ENCODE results near the gene HARS1. TPM values are rescaled to one million over a fixed set of nuclear protein-coding genes. Genes with fewer than 3 reads are reported as not detected.
"Not testable (repeated sequence)": the region's sequence is repeated elsewhere in the genome, so short reads cannot be mapped to it uniquely, and the experiment has no call there.

HARS1 gene
- total RNA-seq, 1 donor from 2014 or later, result 43.0 TPM

DNA sequence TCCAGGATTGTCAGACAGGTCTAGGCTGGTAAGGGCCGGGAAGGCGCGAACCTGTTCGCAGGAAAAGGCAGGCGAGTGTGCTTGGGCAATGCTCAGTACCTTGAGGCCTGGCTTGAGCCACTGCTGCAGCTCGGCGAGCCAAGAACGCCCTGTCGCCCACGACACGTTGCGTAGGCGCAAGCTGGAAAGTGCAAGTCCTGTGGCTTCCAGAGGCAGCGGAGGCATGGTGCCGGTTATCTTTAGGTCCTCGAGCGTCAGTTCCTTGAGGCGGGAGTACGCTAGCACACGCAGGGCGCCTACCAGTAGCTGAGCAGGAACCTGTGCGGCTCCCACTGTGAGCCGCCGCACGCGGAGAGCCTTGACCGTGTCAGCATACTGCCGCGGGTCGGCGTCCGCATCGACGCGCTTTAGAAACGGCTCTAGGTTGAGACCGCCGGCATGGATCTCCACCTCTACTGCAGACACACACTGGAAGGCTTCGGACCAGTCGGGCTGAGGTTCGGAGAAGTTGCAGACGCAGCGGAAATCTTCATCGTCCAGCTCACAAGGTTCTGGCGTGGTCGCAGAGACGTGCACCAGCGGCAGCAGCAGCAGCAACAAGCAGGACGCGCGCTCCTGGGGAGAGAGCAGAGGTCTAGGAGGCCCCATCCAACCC is 58.7 kb downstream of the HARS1 start:
- peak; percentile 53 for ATAC-seq

GRCh38 chr5:140631831-140632365 is 59.3 kb downstream of the HARS1 start:
- ATAC-seq, result peak; percentile 74

- no peak for ATAC-seq
These were observed 60.1 kb downstream of the HARS1 start for GRCh38 chr5:140631036-140631417.

DNA sequence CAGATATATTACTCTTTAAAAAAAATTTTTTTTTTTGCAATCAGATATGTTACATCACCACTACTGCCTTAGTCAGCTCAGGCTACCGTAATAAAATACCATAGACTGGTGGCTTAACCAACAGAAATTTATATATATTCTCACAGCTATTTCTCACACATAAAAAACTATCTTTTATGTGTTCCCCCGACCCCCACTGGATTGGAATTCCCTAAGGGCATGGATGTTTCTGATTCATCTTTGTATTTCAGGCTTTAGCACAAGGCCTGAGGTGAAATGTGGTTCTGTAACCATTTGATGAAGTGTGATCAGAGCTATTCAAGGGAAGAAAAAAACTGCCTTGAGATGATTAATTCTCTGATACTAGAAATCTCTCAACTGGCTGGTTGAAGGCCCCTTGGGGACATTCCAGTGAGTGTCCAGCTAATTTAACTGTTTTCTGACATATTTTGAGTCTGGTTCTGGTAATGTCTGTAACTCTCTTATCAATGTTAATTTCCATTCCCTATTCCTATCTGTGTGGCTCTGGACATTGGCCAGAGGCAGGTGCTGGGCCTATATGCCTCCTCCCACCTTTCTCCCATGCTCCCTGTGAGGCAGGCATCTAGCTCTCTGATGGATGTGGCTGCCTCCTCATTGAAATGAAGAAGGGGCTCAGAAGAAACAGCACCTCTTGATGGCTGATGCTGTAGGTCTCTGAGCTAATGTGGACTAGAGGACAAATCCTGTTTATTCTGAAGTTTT is 60.7 kb downstream of the HARS1 start:
- no peak for ATAC-seq

DNA sequence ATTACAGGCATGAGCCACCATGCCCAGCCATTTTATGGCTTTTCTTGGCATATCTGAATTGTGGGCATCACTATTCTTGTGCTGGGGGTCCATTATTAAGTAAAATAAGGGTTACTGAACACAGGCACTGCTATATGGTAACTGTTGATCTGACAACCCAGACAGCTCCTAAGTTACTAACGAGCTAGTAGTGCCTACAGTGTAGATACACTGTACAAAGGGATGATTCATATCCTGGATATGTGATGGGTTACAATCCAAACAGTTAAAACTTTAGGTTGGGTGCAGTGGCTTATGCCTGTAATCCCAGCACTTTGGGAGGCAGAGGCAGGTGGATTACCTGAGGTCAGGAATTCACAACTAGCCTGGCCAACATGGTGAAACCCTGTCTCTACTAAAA is 62.5 kb downstream of the HARS1 start:
- peak; percentile 41 for ATAC-seq

- no peak for ATAC-seq
These were observed 63.2 kb downstream of the HARS1 start for GRCh38 chr5:140627972-140628371.

- ATAC-seq, result not testable (repeated sequence)
These were observed 66.3 kb downstream of the HARS1 start for GRCh38 chr5:140624886-140625285.

Other genes starting within 250 kb of the HARS1 start
- 20.7 TPM for gene EIF4EBP3, start 143.7 kb downstream of the HARS1 start, total RNA-seq
- 28.6 TPM for gene SRA1, start 133.9 kb downstream of the HARS1 start, total RNA-seq
- 5.2 TPM for gene APBB3, start 126.8 kb downstream of the HARS1 start, total RNA-seq
- gene SLC35A4, start 126.5 kb downstream of the HARS1 start, total RNA-seq, result 52.4 TPM
- gene CD14, start 58.2 kb downstream of the HARS1 start, total RNA-seq, result 6.7 TPM
- gene TMCO6, start 51.9 kb downstream of the HARS1 start, total RNA-seq, result 14.0 TPM
- 49.9 TPM for gene NDUFA2, start 43.7 kb downstream of the HARS1 start, total RNA-seq
- 58.5 TPM for gene IK, start 43.5 kb downstream of the HARS1 start, total RNA-seq
- gene WDR55, start 26.5 kb downstream of the HARS1 start, total RNA-seq, result 19.7 TPM
- gene DND1, start 17.8 kb downstream of the HARS1 start, total RNA-seq, result 0.44 TPM
- gene HARS2, start 85 bp upstream of the HARS1 start, total RNA-seq, result 14.0 TPM
- gene ZMAT2, start 9.1 kb upstream of the HARS1 start, total RNA-seq, result 39.7 TPM
- gene PCDHA1, start 94.8 kb upstream of the HARS1 start, total RNA-seq, result not detected
- 0.04 TPM for gene PCDHA2, start 103.5 kb upstream of the HARS1 start, total RNA-seq
- not detected for gene PCDHA3, start 109.7 kb upstream of the HARS1 start, total RNA-seq
- 0.20 TPM for gene PCDHA4, start 115.7 kb upstream of the HARS1 start, total RNA-seq
- gene PCDHA5, start 130.2 kb upstream of the HARS1 start, total RNA-seq, result 0.08 TPM
- gene PCDHA6, start 136.6 kb upstream of the HARS1 start, total RNA-seq, result not detected
- 0.08 TPM for gene PCDHA7, start 142.9 kb upstream of the HARS1 start, total RNA-seq
- gene PCDHA8, start 149.8 kb upstream of the HARS1 start, total RNA-seq, result 0.08 TPM
- 0.04 TPM for gene PCDHA9, start 157.0 kb upstream of the HARS1 start, total RNA-seq
- gene PCDHA10, start 164.5 kb upstream of the HARS1 start, total RNA-seq, result 0.08 TPM
- gene PCDHA11, start 177.6 kb upstream of the HARS1 start, total RNA-seq, result not detected
- gene PCDHA12, start 183.9 kb upstream of the HARS1 start, total RNA-seq, result not detected
- not detected for gene PCDHA13, start 190.8 kb upstream of the HARS1 start, total RNA-seq
- gene PCDHAC1, start 234.9 kb upstream of the HARS1 start, total RNA-seq, result 0.04 TPM

All from esophagus mucosa (tissue), 1 donor.